ENCODE data around the gene PYM1.
"Not testable (repeated sequence)": the region's sequence is repeated elsewhere in the genome, so short reads cannot be mapped to it uniquely, and the experiment has no call there.

PYM1 gene

GRCh38 chr12:55938826-55939501 lies 11.3 kb upstream of the PYM1 start:
- DNase-seq = no peak

- DNase-seq = no peak
Observed at GRCh38 chr12:55937981-55938380, 10.3 kb upstream of the PYM1 start.

- peak; percentile 48 to 49 for DNase-seq
Observed at GRCh38 chr12:55935738-55936151, 8.1 kb upstream of the PYM1 start.

- DNase-seq = no peak
Observed at GRCh38 chr12:55934773-55935172, 7.1 kb upstream of the PYM1 start.

- no peak for DNase-seq
Observed at GRCh38 chr12:55933799-55934742, 6.4 kb upstream of the PYM1 start.

- no peak for DNase-seq
Observed at GRCh38 chr12:55933169-55933798, 5.6 kb upstream of the PYM1 start.

GRCh38 chr12:55932551-55932910 lies 4.8 kb upstream of the PYM1 start:
- DNase-seq = peak; percentile 44 to 54

- no peak for DNase-seq
Observed at GRCh38 chr12:55931780-55932550, 4.3 kb upstream of the PYM1 start.

GRCh38 chr12:55931317-55931779 lies 3.7 kb upstream of the PYM1 start:
- DNase-seq = no peak

GRCh38 chr12:55930771-55931316 lies 3.1 kb upstream of the PYM1 start, which contains the start of gene DGKA:
Gene DGKA, plus strand, starts transcription at chr12:55931162. Its CDS starts 5,342 bp downstream, at chr12:55936504.
- peak; percentile 75 for DNase-seq

- peak; percentile 81 to 85 for DNase-seq
Observed at GRCh38 chr12:55929306-55929791, 1.7 kb upstream of the PYM1 start.

GRCh38 chr12:55926738-55927587 lies 731 bp downstream of the PYM1 start:
- DNase-seq = peak; percentile 83 to 86

GRCh38 chr12:55925870-55926737 lies 1.6 kb downstream of the PYM1 start:
- no peak for DNase-seq

GRCh38 chr12:55925371-55925770 lies 2.3 kb downstream of the PYM1 start:
- no peak for DNase-seq

GRCh38 chr12:55923648-55924047 lies 4.0 kb downstream of the PYM1 start:
- not testable (repeated sequence) for DNase-seq

GRCh38 chr12:55922126-55922525 lies 5.6 kb downstream of the PYM1 start:
- no peak for DNase-seq

- not testable (repeated sequence) for DNase-seq
Observed at GRCh38 chr12:55919032-55919431, 8.7 kb downstream of the PYM1 start.

- DNase-seq = no peak
Observed at GRCh38 chr12:55915482-55915859, 12.2 kb downstream of the PYM1 start.

- DNase-seq = no peak
Observed at GRCh38 chr12:55912908-55913307, 14.8 kb downstream of the PYM1 start.

GRCh38 chr12:55909513-55909884 lies 18.2 kb downstream of the PYM1 start:
- DNase-seq = no peak
